EL (cell line): ENCODE results near the gene GGACT.
A peak's percentile ranks its signal among the peaks of the same experiment; 100 is the strongest.
"Not testable (repeated sequence)": the region's sequence is repeated elsewhere in the genome, so short reads cannot be mapped to it uniquely, and the experiment has no call there.

ENCODE experiments used
- DNase-seq: peaks from one replicate; pipeline ENCODE4 v3.0.0-alpha.2; 2016

GGACT gene

GRCh38 chr13:100527644-100528043 lies 60.9 kb downstream of the GGACT start:
- DNase-seq, result no peak

- DNase-seq, result no peak
Measured at GRCh38 chr13:100526318-100527000, 62.1 kb downstream of the GGACT start.

GRCh38 chr13:100525453-100526317 lies 62.9 kb downstream of the GGACT start:
- DNase-seq, result no peak

GRCh38 chr13:100524688-100525087 lies 63.9 kb downstream of the GGACT start:
- DNase-seq, result not testable (repeated sequence)

- no peak for DNase-seq
Measured at GRCh38 chr13:100523981-100524386, 64.6 kb downstream of the GGACT start.

- DNase-seq, result no peak
Measured at GRCh38 chr13:100523411-100523810, 65.2 kb downstream of the GGACT start.

- DNase-seq, result no peak
Measured at GRCh38 chr13:100522618-100523309, 65.8 kb downstream of the GGACT start.

- no peak for DNase-seq
Measured at GRCh38 chr13:100521851-100522617, 66.6 kb downstream of the GGACT start.

GRCh38 chr13:100520936-100521850 lies 67.4 kb downstream of the GGACT start:
- DNase-seq, result no peak

- DNase-seq, result no peak
Measured at GRCh38 chr13:100519626-100520025, 69.0 kb downstream of the GGACT start.

- no peak for DNase-seq
Measured at GRCh38 chr13:100518394-100519062, 70.1 kb downstream of the GGACT start.

- DNase-seq, result no peak
Measured at GRCh38 chr13:100517728-100518127, 70.9 kb downstream of the GGACT start.

GRCh38 chr13:100517135-100517534 lies 71.5 kb downstream of the GGACT start:
- no peak for DNase-seq

- DNase-seq, result no peak
Measured at GRCh38 chr13:100515410-100515800, 73.2 kb downstream of the GGACT start.

- DNase-seq, result peak; percentile 70
Measured at GRCh38 chr13:100514788-100515409, 73.7 kb downstream of the GGACT start.

GRCh38 chr13:100513987-100514670 lies 74.5 kb downstream of the GGACT start:
- DNase-seq, result no peak

- no peak for DNase-seq
Measured at GRCh38 chr13:100513171-100513570, 75.4 kb downstream of the GGACT start.

GRCh38 chr13:100512422-100512821 lies 76.2 kb downstream of the GGACT start:
- peak; percentile 12 for DNase-seq

- no peak for DNase-seq
Measured at GRCh38 chr13:100511466-100511865, 77.1 kb downstream of the GGACT start.
